Activated naive CD8-positive, alpha-beta T cell treated with anti-CD3 and anti-CD28 coated beads for 36 hours (primary cell): ENCODE results near the gene GPR4. TPM values are rescaled to one million over a fixed set of nuclear protein-coding genes. Genes with fewer than 3 reads are reported as not detected.
"Not testable (repeated sequence)": the region's sequence is repeated elsewhere in the genome, so short reads cannot be mapped to it uniquely, and the experiment has no call there.

Experiments used
- DNase-seq: peaks from one replicate; pipeline ENCODE4 v3.0.0; 2021
- H3K27ac Mint-ChIP-seq: one replicate; pipeline ENCODE4 v1.8.0; 2022; ENCODE audit warnings: mild to moderate bottlenecking, moderate library complexity, mixed read lengths
- H3K27me3 Mint-ChIP-seq: one replicate; pipeline ENCODE4 v1.8.0; 2022; ENCODE audit warnings: mild to moderate bottlenecking, mixed read lengths
- H3K36me3 Mint-ChIP-seq: one replicate; pipeline ENCODE4 v1.8.0; 2021; ENCODE audit warnings: mild to moderate bottlenecking, mixed read lengths
- H3K4me1 Mint-ChIP-seq: one replicate; pipeline ENCODE4 v1.8.0; 2021; ENCODE audit warnings: mixed read lengths
- H3K4me3 Mint-ChIP-seq: one replicate; pipeline ENCODE4 v1.8.0; 2022; ENCODE audit warnings: mild to moderate bottlenecking, moderate library complexity, mixed read lengths
- H3K9me3 Mint-ChIP-seq: one replicate; pipeline ENCODE4 v1.8.0; 2022; ENCODE audit warnings: mixed read lengths
- total RNA-seq, 2 experiments: library from RNA; stranded (reverse); gene quantifications; one replicate each; pipeline ENCODE4 v1.2.3, GENCODE V29; 2021

Gene GPR4
- total RNA-seq, 2 experiments from 2014 or later = not detected

GRCh38 chr19:45636275-45636674, 34.3 kb upstream of the GPR4 start:
- H3K36me3 Mint-ChIP-seq = peaks cover 30% of the 10 kb centered on the region
- H3K4me1 Mint-ChIP-seq = peaks cover 19% of the 10 kb centered on the region
- no peak overlapping the region for H3K27ac Mint-ChIP-seq
- H3K9me3 Mint-ChIP-seq = peaks cover 5% of the 10 kb centered on the region
- H3K4me3 Mint-ChIP-seq = no peak overlapping the region
- no peak for DNase-seq
- no peaks in the 10 kb centered on the region for H3K27me3 Mint-ChIP-seq

DNA sequence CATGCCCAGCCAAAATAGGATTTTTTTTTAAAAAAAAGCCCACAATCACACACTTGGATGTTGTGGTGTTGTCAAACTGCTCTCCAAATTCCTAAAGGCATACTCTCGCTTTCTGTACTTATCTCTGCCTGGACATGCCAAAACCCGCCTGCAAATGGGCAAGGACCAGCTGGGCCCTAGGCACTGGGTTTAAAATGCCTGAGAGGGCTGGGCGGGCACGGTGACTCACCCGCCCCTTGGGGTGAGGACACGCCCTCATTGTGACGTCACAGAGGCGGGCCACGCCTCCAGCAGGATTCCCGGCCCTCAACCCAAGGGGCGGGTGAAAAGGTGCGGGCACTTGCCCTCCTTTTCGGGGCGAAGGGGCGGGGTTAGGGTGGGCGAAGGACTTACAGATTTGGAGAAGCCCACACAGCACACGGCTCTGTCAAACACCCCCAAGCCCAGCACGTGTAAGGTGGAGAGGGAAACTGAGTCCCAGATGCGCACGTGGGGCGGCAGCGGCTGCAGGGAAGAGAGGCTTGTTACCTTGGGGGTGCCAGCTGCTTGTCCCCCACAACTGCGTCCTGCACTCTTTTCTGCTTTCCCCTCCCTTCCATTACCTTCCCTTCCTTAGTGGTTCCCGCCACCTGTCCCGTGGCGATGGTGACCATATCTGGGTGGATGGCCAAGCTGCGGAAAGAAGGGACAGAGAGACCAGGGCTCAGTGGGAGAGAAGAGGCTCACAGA, 30.6 kb upstream of the GPR4 start:
- peak; percentile 53 for DNase-seq
- H3K27ac Mint-ChIP-seq = peak overlapping the region; percentile 48
- no peak overlapping the region for H3K4me3 Mint-ChIP-seq
- H3K4me1 Mint-ChIP-seq = peaks cover 14% of the 10 kb centered on the region
- H3K27me3 Mint-ChIP-seq = no peaks in the 10 kb centered on the region
- H3K9me3 Mint-ChIP-seq = no peaks in the 10 kb centered on the region
- H3K36me3 Mint-ChIP-seq = peaks cover 26% of the 10 kb centered on the region

DNA sequence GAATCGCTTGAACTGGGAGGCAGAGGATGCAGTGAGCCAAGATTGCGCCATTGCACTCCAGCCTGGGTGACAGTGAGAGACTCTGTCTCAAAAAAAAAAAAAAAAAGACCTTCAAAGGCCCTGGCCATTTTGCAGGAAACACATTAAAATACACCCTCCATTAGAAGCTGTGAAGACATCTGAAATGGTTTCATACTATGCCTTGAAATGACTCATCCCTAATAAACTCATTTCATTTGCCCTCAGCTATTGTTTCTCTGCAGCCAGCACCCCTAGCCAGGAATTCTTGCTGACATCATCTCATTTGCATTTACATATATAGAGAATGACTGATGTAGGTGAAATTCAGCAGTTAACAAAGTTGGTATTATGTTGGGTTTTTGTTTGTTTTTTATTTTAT, 28.5 kb upstream of the GPR4 start:
- H3K4me3 Mint-ChIP-seq = no peak overlapping the region
- no peaks in the 10 kb centered on the region for H3K9me3 Mint-ChIP-seq
- peak; percentile 37 for DNase-seq
- H3K36me3 Mint-ChIP-seq = peaks cover 27% of the 10 kb centered on the region
- H3K27ac Mint-ChIP-seq = no peak overlapping the region
- peaks cover 14% of the 10 kb centered on the region for H3K4me1 Mint-ChIP-seq
- H3K27me3 Mint-ChIP-seq = no peaks in the 10 kb centered on the region

- Mint-ChIP-seq H3K36me3 (peaks cover 29% of the 10 kb centered on the region), H3K27ac (peak overlapping the region; percentile 67), H3K9me3 (no peaks in the 10 kb centered on the region), H3K27me3 (no peaks in the 10 kb centered on the region), H3K4me3 (no peak overlapping the region), H3K4me1 (peaks cover 14% of the 10 kb centered on the region)
- DNase-seq = no peak
Measured at GRCh38 chr19:45629704-45630103, 27.7 kb upstream of the GPR4 start.

- peaks cover 33% of the 10 kb centered on the region for H3K36me3 Mint-ChIP-seq
- H3K9me3 Mint-ChIP-seq, H3K27me3 Mint-ChIP-seq, H3K27ac Mint-ChIP-seq, H3K4me3 Mint-ChIP-seq, DNase-seq: not testable (repeated sequence)
- H3K4me1 Mint-ChIP-seq = peaks cover 14% of the 10 kb centered on the region
Measured at GRCh38 chr19:45628219-45628618, 26.2 kb upstream of the GPR4 start.

DNA sequence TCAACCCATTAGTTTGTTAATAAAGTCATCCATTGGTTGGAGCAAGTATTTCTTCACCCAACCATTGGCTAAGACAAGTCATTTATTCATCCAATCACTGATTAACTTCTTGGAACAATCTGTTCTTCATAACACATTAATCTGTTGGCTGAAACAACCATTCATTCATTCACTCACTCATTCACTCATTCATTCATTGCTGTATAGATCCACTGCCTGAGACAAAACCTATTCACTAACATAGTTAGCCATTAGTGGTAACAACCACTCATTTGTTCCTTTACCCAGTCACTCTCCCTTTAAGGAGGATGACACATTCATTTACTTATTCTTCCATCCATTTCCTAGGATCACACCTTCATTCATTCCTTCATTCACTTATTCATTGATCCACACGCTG, 22.0 kb upstream of the GPR4 start:
- Mint-ChIP-seq H3K27ac (no peak overlapping the region), H3K9me3 (no peaks in the 10 kb centered on the region), H3K4me1 (no peaks in the 10 kb centered on the region), H3K36me3 (peaks cover 27% of the 10 kb centered on the region), H3K27me3 (no peaks in the 10 kb centered on the region), H3K4me3 (no peak overlapping the region)
- DNase-seq = no peak

- Mint-ChIP-seq H3K27me3 (no peaks in the 10 kb centered on the region), H3K36me3 (peaks cover 24% of the 10 kb centered on the region)
Measured at GRCh38 chr19:45621976-45622503, 20.0 kb upstream of the GPR4 start.

GRCh38 chr19:45621389-45621788, 19.4 kb upstream of the GPR4 start:
- no peaks in the 10 kb centered on the region for H3K4me1 Mint-ChIP-seq
- H3K4me3 Mint-ChIP-seq = no peak overlapping the region
- H3K27ac Mint-ChIP-seq = no peak overlapping the region
- no peak for DNase-seq
- H3K27me3 Mint-ChIP-seq = no peaks in the 10 kb centered on the region
- H3K36me3 Mint-ChIP-seq = peaks cover 30% of the 10 kb centered on the region
- H3K9me3 Mint-ChIP-seq = no peaks in the 10 kb centered on the region

More at GRCh38 chr19:45621976-45622503, 20.0 kb upstream of the GPR4 start:
- DNase-seq = no peak
- Mint-ChIP-seq H3K4me1 (no peaks in the 10 kb centered on the region), H3K27ac (no peak overlapping the region), H3K9me3 (no peaks in the 10 kb centered on the region), H3K4me3 (no peak overlapping the region)

- Mint-ChIP-seq H3K27me3 (no peaks in the 10 kb centered on the region), H3K36me3 (peaks cover 37% of the 10 kb centered on the region)
Measured at GRCh38 chr19:45616704-45617017, 14.6 kb upstream of the GPR4 start.

DNA sequence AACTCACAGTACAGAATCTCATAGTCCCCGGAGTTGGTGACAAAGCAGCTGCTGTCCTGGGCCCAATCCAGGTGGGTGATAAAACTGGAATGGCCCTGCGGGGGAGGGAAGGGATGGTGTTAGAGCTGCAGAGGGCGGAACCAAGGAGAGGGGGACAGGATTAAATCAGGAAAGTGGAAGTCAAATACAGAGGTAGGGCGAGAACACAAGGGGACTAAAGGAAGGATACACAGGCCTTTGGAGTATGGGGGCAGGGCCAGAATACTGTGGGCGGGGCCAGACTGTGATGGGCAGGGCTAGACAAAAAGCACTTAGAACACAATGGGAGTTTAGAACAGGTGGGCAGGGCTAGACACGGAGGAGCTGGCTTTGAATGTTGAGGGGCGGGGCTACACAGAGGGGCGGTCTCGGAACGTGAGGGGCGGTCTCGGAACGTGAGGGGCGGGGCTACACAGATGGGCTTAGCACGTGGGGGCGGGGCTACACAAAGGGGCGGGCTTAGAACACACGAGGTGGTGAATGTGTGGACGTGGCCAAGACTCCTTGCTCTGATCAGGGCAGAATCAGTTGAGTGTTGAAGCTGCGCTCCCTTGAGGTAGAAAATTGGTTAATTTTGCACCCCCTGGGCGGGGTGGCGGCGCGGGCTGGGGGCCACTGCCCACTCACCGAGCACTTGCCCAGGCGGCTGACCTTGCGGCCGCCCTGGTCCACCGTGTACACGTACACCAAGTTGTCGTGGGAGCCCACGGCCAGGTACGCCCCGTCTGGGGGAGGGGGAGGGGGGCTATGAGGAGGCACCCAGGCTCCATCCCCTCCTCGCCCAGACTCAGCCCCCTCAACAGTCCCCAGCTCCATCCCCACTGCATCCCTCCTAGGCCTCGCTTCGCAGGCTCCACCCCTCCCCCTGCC, 14.0 kb upstream of the GPR4 start:
- DNase-seq = peak; percentile 78
- no peak overlapping the region for H3K27ac Mint-ChIP-seq
- no peak overlapping the region for H3K4me3 Mint-ChIP-seq
- H3K4me1 Mint-ChIP-seq = peaks cover 17% of the 10 kb centered on the region
- H3K9me3 Mint-ChIP-seq = no peaks in the 10 kb centered on the region
- no peaks in the 10 kb centered on the region for H3K27me3 Mint-ChIP-seq
- H3K36me3 Mint-ChIP-seq = peaks cover 41% of the 10 kb centered on the region

More at GRCh38 chr19:45616704-45617017, 14.6 kb upstream of the GPR4 start:
- no peaks in the 10 kb centered on the region for H3K9me3 Mint-ChIP-seq
- peaks cover 17% of the 10 kb centered on the region for H3K4me1 Mint-ChIP-seq
- no peak overlapping the region for H3K27ac Mint-ChIP-seq
- H3K4me3 Mint-ChIP-seq = no peak overlapping the region
- DNase-seq = no peak

DNA sequence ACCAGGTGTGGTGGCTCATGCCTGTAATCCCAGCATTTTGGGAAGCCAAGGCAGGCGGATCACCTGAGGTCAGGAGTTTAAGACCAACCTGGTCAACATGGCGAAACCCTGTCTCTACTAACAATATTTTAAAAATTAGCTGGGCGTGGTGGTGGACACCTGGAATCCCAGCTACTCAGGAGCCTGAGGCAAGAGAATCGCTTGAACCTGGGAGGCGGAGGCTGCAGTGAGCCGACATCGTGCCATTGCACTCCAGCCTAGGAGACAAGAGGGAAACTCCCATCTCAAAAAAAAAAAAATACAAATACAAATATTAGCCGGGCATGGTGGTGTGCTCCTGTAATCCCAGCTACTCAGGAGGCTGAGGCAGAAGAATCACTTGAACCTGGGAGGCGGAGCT, 13.0 kb upstream of the GPR4 start:
- H3K27ac Mint-ChIP-seq, H3K4me3 Mint-ChIP-seq, H3K9me3 Mint-ChIP-seq, DNase-seq, H3K27me3 Mint-ChIP-seq: not testable (repeated sequence)
- Mint-ChIP-seq H3K4me1 (peaks cover 17% of the 10 kb centered on the region), H3K36me3 (peaks cover 42% of the 10 kb centered on the region)

DNA sequence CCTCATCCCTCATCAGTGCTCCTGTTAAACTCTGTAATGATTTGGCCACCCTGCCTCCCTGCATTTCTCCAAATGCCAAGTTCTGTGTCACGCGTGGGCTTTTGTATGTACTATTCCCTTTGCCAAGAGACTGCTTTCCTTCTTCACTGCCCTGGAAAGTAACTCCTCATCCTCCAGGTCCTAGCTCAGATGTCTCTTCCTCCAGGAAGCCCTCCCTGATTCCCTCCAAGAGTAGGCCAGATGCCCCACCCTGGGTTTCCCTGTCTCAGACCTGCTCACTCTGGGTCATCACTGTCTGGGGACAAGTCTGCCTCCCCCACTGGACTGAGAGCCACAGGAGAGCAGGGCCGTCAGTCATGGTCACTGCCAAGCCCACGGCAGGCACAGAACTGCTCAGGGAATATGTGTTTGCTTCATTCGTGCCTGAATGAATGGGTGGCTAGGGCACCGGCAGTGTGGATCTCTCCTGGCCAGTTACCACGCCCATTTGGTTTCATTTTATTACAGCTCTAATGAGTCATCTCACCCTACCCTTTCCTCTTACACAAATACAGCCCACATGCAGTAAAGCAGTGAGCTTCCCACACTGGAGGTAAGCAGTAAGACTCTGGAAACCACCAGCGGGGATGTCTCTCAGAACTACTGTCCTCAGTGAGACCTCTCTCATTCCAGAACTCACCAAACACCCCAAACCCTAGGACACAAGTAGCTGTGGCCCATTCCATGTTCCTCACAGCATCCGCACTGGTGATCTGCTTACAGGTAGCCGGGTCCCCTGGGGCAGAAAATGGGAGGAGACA, 12.1 kb upstream of the GPR4 start:
- Mint-ChIP-seq H3K4me1 (peaks cover 17% of the 10 kb centered on the region), H3K27me3 (no peaks in the 10 kb centered on the region), H3K4me3 (no peak overlapping the region), H3K36me3 (peaks cover 51% of the 10 kb centered on the region), H3K9me3 (peaks cover 4% of the 10 kb centered on the region), H3K27ac (peak overlapping the region; percentile 91)
- peak; percentile 49 for DNase-seq

DNA sequence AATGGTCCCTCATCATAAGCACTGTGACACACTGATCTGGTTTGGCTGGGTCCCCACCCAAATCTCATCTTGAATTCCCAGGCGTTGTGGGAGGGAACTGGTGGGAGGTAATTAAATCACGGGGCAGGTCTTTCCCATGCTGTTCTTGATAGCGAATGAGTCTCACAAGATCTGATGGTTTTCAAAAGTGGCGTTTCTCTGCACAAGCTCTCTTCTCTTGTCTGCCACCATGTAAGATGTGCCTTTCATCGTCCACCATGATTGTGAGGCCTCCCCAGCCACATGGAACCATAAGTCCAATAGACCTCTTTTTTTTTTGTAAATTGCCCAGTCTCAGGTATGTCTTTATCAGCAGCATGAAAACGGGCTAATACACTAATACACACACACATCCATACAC, 6.9 kb upstream of the GPR4 start:
- H3K4me1 Mint-ChIP-seq = peaks cover 14% of the 10 kb centered on the region
- H3K27me3 Mint-ChIP-seq = no peaks in the 10 kb centered on the region
- H3K9me3 Mint-ChIP-seq = peaks cover 8% of the 10 kb centered on the region
- DNase-seq = no peak
- no peak overlapping the region for H3K4me3 Mint-ChIP-seq
- peaks cover 37% of the 10 kb centered on the region for H3K36me3 Mint-ChIP-seq
- H3K27ac Mint-ChIP-seq = peak overlapping the region; percentile 30

DNA sequence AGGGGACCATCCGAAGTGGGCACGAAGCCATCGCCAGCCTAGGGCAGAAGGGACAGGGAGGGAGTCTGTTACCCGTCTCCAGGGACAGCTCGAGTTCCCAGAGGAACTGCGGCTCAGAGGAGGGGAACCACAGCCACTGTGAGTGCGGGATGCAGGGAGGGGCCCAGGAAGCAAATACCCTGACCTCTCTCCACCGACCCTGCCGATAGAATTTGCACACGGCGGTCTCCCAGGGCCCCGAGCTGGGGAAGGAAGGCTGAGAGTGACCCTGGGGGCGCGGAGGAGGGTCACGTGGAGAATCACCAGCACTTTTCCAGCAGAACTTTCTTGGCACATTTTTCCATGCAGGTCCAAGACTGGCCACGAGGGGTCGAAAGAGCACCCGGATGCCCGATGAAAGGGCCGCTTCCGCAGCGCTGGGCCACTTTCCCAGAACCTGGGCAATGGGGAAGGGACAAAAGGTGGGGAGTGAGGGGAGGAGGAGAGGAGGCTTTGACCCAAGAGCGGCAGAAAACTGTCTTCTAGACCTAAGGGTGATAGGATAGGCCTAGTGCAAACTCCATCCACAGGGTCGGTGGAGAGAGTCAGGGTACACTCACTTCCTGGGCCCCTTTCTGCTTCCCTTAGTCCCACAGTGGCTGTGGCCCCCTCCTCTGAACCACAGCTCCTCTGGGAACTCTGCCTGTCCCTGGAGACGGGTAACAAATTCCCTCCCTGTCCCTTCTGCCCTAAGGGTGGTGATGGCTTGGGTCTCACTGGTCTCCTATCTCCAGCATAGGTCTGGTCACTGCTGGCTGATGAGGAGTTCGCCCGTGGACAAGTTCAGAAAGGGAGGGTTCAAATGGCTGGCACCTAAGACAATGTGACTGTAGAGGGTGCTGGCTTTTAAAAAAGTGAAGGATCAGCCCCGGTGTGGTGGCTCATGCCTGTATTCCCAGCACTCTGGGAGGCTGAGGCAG, 5.3 kb upstream of the GPR4 start:
- peak overlapping the region; percentile 20 for H3K4me3 Mint-ChIP-seq

More for the DNA sequence above, 5.3 kb upstream of the GPR4 start:
- peak overlapping the region; percentile 78 for H3K27ac Mint-ChIP-seq
- peaks cover 34% of the 10 kb centered on the region for H3K36me3 Mint-ChIP-seq
- H3K9me3 Mint-ChIP-seq = peaks cover 8% of the 10 kb centered on the region
- peaks cover 12% of the 10 kb centered on the region for H3K27me3 Mint-ChIP-seq
- DNase-seq = no peak
- peaks cover 9% of the 10 kb centered on the region for H3K4me1 Mint-ChIP-seq
